Head of caudate nucleus (tissue), 42 donors: ENCODE data around the gene LSM12.

Experiments
- DNase-seq, 42 donors: peaks; one replicate each; pipeline versions ENCODE4 v3.0.0 to v3.0.0-alpha.2; 2020 to 2021; ENCODE audit warnings: mixed read lengths in 7 of 42
- intact Hi-C: fragments of 100-400 bp; cut with DNase I; formaldehyde crosslinking; loops from one replicate; pipeline ENCODE4 v1.15.0; 2022

Gene LSM12

DNA sequence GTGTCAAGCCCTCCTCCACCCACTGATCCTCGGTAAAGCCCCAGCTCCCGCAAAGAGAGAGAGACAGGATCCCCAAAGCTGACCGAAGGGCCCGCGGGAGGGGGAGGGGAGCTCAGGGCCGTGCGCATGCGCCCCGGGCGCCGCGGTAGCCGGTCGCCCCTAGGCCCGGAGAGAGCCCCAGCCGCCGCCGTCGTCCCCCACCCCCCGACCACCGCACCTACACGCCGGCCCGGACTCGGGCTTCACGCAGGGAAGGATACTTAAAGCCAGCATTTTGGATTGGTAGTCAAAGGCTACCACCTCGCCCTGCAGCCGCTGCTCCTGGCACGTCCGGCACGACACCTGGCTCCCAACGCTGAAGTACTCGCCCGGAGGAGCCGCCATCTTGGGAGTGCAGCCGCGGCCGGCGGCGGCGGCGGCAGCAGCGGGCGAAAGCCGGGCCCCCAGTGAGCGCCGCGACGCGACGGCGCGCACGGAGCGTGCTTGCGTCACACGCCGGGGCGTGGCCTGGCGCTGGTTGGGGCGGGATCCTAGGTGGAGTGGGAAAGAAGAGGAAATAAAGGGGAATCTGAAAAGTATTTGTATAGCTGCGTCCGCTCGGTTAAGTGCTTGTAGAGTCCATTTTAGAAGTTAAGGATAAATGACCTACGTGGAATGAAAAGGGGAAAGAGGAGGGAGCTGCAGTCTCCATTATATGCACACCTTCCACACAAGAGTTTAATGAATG, at the start of gene LSM12:
Gene LSM12 (minus strand): TSS at position 468 of the 727 bp plus-strand sequence. CDS start 84 bp downstream, at position 384.
- intact Hi-C loops = loop anchor here (2.0 kb wide), 1 partner anchor 52 kb away; the partner anchor contains the start of gene TMEM101
- DNase-seq = peak; percentile 65 to 94 (median 90)

- intact Hi-C loops = no loop called here
- peak in 27 of 42 donors; percentile 39 to 76 (median 53) for DNase-seq
Observed at GRCh38 chr17:44115585-44116415, 49.3 kb upstream of the LSM12 start.

DNA sequence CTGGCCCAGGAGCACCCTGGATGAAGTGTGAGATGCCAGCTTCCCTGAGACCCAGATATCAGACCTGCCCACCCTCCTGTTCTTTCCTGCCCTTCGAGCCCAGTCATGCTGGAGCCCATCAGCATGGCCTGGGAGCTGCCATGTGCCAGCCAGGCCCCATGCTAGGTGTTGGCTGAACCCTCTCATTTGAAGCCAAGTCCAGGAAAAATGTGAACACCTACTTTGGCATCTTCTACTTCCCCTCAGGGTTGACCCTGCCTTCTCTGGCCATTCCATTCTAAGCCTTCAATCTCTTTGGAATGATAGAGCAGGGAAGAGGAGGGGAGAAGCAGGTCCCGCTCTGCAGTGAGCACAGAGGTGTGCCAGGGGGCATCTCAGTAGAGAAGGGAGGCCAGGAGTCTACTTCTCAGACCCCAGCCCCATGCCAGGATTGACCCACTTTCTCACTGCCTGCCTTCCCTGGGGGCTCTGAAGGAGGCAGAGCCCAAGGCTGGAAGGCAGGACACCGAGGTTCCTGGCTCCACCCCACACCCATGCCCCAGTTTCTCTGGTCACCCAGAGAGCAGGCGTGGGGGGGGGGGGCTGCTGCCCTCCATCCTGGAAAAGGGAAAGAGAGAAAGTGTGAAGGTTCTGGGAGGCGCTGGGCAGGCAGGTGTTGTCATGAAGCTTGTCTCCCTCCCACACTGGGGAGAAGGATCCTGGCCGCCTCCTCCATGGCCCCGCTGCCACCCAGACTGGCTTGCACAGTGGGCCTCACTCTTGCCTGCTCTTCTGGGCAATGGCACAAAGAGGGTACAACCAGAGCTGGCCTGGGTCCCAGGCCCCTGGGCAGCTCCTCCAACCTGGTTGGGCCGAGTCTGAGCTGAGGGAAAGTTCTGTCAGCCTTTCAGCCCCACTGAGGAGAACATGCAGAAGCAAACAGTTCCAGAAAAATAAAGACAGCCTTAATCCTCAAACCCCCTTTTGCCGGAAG, 47.7 kb upstream of the LSM12 start:
- intact Hi-C loops = loop anchor here (5.0 kb wide), 1 partner anchor 42 kb away; the partner anchor contains the start of gene G6PC3
- peak in 15 of 42 donors; percentile 27 to 74 (median 51) for DNase-seq

- DNase-seq = no peak
- intact Hi-C loops = loop anchor here (5.0 kb wide), 1 partner anchor 41 kb away; the partner anchor contains the start of gene G6PC3
Observed at GRCh38 chr17:44113382-44113781, 46.9 kb upstream of the LSM12 start.

GRCh38 chr17:44112284-44113280, 46.1 kb upstream of the LSM12 start:
- DNase-seq = no peak

GRCh38 chr17:44111777-44112176, 45.3 kb upstream of the LSM12 start:
- no peak for DNase-seq
- intact Hi-C loops = loop anchor here (5.0 kb wide), 1 partner anchor 39 kb away; the partner anchor contains the start of gene G6PC3

More at GRCh38 chr17:44112284-44113280, 46.1 kb upstream of the LSM12 start:
- intact Hi-C loops = loop anchor here (5.0 kb wide), 1 partner anchor 40 kb away; the partner anchor contains the start of gene G6PC3

- peak; percentile 97 to 100 (median 98) for DNase-seq
- intact Hi-C loops = loop anchor here (5.0 kb wide), 1 partner anchor 39 kb away; the partner anchor contains the start of gene G6PC3
Observed at GRCh38 chr17:44110823-44111633, 44.6 kb upstream of the LSM12 start.

GRCh38 chr17:44110011-44110686, 43.7 kb upstream of the LSM12 start:
- intact Hi-C loops = loop anchor here (5.0 kb wide), 1 partner anchor 38 kb away; the partner anchor contains the start of gene G6PC3
- DNase-seq = no peak

- no peak for DNase-seq
- intact Hi-C loops = no loop called here
Observed at GRCh38 chr17:44109312-44109630, 42.8 kb upstream of the LSM12 start.

- intact Hi-C loops = no loop called here
- peak in 15 of 42 donors; percentile 23 to 85 (median 60) for DNase-seq
Observed at GRCh38 chr17:44108440-44109311, 42.2 kb upstream of the LSM12 start.

GRCh38 chr17:44106801-44107200, 40.3 kb upstream of the LSM12 start:
- intact Hi-C loops = no loop called here

DNA sequence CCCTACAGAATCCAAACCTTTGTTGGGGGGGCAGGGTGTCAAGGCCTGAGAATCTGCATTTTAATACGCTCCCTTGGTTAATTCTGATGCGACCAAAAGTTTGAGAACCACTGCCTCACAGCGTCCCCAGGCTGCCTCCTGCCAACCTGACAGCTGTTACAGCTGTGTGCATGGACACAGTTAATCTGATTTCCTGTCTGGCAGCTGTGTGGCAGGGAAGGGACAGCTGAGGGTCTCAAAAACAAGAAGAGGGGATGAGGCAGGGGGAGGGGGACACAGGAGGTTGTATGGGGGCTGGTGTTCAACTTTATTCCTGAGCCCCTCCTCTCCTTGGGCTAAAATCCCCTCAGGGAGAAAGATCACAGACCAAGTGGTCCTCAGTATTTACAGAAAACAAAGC, 39.5 kb upstream of the LSM12 start:
- DNase-seq = no peak
- intact Hi-C loops = no loop called here

More at GRCh38 chr17:44106801-44107200, 40.3 kb upstream of the LSM12 start:
- DNase-seq = no peak

- intact Hi-C loops = no loop called here
- peak in 1 of 42 donors; percentile 51 for DNase-seq
Observed at GRCh38 chr17:44105483-44105882, 39.0 kb upstream of the LSM12 start.

DNA sequence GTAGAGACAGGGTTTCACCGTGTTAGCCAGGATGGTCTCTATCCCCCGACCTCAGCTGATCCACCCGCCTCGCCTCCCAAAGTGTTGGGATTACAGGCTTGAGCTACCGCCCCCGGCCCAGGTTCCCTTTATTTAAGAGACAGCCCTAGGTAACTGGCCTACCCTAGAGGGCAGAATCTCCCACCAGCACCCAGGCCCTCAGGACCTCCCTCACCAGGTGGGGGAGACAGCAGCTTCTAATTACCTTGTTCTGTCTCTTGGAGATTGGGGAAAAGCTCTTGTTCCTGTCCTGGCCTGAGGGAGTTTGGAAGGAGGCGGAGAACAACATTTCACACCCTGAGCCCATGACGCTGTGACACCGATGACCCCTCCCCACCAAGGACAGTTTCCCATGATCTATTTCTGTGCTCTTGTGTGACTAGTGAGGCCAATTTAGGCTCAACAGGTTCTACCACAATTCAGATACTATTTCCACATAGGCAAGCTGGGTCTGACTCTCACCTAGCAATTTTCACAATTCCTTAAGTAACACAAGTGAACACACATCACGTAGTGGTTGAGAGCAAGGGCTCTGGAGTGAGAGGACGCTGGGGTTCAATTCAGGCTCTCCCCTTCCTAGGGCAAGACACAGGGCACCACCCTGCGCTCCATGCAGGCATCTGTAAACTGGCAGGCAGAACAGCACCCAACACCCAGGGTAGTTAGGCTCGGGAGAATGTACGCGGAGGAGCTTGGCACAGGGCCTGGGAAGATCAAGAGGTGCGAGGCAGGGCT, 36.6 kb upstream of the LSM12 start:
- DNase-seq = no peak
- intact Hi-C loops = no loop called here
